Left renal pelvis (tissue), 4 donors: Measurements from ENCODE around the gene SETDB1. TPM values are rescaled to one million over a fixed set of nuclear protein-coding genes. Genes with fewer than 3 reads are reported as not detected.

Experiments used
- DNase-seq, 4 donors: peaks; one replicate each; pipeline ENCODE4 v3.0.0-alpha.2; 2013; ENCODE audit warnings: low read depth in 4 of 4, low spot score in 3 of 4
- polyA plus RNA-seq, 4 donors: library from polyadenylated mRNA; unstranded; fragments of 120-200 nt; gene quantifications; one replicate each; pipeline ENCODE4 v1.2.1, GENCODE V29; 2013; ENCODE audit not compliant: insufficient read length in 4 of 4

SETDB1 gene
- polyA plus RNA-seq, 4 donors: 62.7 to 88.8 (median 81.9) TPM

DNA sequence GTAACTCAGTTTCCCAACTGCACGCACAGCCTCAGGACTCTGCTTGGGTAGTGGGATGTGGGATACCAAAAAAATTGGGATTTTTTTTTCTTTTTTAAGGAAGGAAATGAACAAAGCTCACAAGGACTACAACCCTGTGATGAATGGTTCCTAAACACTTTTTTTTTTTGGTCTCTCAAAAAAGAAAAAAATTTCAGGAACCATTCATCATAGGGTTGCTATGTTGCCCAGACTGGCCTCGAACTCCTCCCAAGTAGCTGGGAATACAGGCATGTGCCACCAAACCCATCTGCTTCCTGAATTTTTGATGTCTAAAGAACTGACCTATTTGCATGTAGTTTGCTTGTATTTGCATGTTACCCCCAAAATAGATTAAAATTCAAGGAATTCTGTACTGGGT lies 73.8 kb downstream of the SETDB1 start:
- DNase-seq: no peak

DNA sequence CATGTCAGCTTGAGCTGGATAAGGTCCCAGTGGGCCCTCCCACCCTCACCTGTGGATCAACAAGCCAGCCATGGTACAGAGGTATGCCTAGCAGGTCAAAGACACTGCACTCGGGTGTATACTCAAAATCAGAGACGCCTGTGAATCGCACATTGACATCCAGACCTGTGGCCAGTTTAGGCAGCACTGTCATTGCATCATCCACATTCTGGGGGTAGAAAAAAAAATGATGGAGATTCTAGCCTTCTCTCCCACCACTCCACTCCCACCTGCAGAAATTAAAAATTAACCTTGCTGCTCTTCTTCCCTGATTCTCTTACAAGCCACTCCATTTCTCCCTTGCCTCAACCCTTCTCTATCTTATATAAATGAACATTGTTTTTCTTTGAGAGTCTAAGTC lies 74.2 kb downstream of the SETDB1 start:
- no peak for DNase-seq

- DNase-seq: no peak
These were observed 75.4 kb downstream of the SETDB1 start for GRCh38 chr1:151001602-151002001.

GRCh38 chr1:151002051-151002450 lies 75.9 kb downstream of the SETDB1 start:
- DNase-seq: no peak

- DNase-seq: no peak
These were observed 76.4 kb downstream of the SETDB1 start for GRCh38 chr1:151002611-151003010.

DNA sequence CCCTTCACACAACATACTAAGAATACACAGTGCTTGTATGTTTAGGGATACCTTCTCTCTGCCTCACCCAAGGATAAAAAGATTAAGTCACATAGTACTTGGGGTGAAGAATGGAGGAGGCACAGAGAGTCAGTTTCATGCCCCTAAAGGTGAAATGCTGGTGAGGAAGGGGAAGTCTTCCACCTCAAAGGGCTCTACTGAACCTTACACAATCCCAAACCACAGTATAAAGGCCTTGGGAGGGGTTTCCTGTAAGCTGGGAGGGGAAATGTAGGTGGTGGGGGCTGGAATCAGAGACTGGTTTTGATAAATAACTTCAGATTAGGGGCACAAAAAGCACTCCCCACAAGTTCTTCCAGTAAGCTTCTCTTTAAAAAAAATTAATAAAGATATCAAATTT lies 77.0 kb downstream of the SETDB1 start:
- no peak for DNase-seq

GRCh38 chr1:151005729-151006319 lies 79.7 kb downstream of the SETDB1 start:
- DNase-seq: no peak

GRCh38 chr1:151006327-151007052 lies 80.3 kb downstream of the SETDB1 start, which contains the start of gene MINDY1:
Gene MINDY1, minus strand, starts transcription at chr1:151006902. Its CDS starts 4,285 bp downstream, at chr1:151002617.
- DNase-seq: peak in 2 of 4 donors; percentile 70 to 75

DNA sequence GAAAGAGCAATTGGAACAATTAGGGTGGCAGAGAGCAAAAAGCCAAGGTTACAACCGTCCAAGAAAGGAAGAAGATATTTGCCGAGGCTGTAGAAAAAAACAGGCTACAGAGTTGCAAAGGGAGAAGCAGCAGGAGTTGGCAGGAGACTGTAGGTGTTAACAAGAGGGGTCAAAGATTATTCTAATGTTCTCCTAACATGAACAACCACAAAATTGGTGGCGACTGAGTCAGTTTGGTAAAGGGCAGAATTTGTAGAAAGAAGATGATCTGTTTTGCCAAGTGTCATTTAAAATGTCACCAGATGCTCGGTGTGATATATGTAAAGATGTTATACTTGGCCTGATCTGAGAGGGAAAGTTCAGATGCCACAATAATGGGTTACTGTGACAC lies 81.7 kb downstream of the SETDB1 start:
- DNase-seq: no peak

DNA sequence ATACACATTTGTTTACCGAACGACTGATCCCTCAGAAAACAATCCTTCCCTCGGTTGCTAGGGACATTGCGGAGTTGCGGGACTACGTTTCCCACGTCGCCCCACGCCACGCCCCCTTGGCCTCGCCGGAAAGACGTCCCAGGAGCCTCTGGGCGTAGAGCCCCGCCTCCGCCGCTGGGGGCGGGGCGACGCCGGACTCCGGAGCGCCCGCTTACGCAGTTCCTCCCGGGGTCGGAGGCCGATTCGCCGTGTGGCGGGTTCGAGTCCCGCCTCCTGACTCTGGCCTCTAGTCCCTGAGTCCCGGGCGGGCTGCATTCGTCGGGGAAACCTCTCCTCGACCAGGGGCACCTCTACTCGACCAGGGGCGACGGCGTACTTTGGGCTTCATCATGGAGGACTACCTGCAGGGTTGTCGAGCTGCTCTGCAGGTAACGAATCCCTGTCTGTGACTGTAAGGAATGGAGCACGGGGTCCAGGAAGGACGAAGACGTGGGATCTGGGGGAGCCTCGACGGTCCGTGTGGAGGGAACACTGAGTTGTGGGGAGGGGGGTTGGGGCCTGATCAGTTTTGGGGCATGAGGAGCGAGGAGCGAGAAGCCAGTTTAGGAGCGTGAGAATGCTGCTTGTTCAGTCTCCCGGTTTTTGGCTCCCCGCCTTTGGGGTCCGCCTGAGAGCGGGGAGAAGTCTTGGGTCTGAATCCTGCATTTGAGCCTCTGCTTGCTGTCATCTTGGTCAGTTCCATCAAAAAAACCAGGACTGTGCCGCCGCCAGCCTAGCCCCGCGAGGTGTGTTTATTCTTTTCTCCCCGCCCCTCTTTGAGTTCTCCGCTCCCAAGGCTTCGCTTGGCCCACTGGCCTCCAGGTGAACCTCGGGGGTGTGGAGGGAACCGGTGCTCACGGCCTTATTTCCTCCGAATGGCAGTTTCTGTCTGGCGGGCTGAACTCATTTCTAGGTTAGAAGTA lies 82.4 kb downstream of the SETDB1 start, which contains the start of gene PRUNE1:
PRUNE1 (plus strand) TSS at position 206 of the 962 bp plus-strand sequence; CDS start at position 390, 184 bp downstream.
- peak; percentile 92 to 95 (median 94) for DNase-seq

DNA sequence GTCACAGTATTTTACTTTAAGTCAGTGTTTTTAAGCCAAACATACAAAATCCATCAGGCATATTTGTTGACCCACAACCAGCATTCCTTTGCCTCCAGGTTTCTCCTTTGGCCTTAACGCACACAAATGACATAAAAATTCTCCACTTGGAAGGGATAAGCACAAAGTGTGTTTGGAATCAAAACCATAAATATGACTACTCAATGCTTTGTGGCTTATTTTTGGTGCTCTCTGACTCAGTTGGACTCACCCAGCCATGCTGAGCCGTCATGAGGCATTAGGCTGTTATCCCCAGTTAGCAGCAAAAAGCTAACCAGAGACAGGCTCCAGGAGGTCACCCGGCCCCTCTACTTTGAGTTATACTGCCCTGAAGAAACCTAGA lies 83.0 kb downstream of the SETDB1 start:
- no peak for DNase-seq

DNA sequence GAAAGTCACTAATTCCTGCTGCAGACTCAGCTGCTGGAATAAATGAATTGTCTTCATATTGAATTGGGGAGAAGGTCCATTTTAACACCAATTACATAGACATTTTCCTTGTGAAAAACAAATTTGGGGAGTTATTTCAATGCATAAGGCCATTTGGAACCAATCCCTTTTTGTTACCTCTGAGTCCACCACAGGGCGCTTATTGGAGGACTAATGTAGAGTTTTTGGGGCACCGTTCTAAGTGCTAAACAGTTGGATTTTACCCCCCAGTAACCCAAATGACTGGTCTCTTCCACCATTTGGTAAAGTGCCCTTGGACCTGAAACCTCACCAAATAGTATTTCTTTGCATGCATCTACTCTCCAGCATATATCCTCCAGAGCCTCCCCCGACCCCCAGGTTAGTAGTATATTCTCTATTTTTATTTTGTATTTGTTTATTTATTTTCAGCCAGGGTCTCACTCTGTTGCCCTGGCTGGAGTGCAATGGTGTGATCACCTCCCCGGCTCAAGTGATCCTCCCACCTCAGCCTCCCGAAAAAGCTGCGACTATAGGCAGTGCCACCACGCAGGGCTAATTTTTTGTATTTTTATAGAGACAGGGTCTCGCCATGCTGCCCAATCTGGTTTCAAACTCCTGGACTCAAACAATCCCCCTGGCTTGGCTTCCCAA lies 83.6 kb downstream of the SETDB1 start:
- DNase-seq: no peak

- no peak for DNase-seq
These were observed 84.2 kb downstream of the SETDB1 start for GRCh38 chr1:151010346-151010726.

DNA sequence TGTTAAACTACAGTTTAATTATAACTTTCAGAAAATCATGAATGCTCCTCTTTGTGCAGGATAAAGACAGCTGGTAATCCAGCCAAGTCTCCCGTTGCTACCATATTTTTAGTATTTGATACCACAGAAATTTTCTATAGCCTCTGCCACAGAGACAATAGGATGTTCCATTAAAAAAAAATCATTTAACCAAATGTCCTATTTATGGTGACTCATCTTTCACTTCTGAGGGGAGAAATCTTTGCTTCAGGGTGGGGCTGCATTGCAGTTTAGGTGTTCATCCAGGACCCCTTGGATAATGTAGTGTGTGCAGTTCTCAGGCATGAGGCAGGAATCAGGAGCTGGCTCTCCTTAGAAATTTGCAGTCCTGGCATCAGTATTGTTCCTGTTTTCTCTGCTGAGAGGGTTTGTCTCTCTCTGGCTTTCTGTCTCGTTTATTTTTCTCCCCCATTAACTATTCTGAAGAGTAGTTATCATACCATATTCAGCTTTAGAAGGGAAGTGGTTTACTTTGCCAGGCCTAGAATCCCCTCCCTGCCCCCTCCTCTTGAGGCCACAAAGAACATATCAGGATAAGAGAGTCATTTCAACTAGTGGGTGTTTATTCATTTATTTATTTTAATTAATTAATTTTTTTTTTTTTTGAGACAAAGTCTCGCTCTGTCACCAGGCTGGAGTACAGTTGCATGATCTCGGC lies 85.1 kb downstream of the SETDB1 start:
- no peak for DNase-seq

DNA sequence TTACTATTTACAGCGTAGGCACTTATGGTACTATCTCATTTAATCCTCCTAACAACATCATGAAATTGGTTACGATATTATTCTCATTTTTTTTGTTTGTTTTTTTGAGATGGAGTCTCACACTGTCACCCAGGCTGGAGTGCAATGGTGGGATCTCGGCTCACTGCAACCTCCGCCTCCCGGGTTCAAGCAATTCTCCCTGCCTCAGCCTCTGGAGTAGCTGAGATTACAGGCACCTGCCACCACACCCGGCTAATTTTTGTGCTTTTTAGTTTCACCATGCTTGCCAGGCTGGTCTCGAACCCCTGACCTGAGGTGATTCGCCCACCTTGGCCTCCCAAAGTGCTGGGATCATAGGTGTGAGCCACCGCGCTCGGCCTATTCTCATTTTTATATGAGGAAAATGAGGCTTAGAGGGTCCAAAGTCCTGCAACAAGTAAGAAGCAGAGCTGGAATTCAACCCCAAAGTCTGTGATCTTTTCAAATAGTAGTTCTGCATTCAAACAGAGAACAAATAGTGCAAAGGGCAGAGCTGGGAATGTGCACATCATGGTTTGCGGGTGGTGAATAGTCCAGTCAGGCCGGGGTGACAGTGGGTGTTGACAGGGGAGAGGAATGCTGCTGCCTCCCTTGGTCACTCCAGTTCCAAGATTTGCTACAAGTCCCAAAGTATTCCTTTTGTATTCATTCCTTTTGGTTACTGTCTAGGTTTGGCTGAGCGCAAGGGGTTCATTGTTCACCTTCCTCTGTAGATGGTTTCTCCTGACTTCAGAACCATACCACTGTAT lies 86.7 kb downstream of the SETDB1 start:
- no peak for DNase-seq

DNA sequence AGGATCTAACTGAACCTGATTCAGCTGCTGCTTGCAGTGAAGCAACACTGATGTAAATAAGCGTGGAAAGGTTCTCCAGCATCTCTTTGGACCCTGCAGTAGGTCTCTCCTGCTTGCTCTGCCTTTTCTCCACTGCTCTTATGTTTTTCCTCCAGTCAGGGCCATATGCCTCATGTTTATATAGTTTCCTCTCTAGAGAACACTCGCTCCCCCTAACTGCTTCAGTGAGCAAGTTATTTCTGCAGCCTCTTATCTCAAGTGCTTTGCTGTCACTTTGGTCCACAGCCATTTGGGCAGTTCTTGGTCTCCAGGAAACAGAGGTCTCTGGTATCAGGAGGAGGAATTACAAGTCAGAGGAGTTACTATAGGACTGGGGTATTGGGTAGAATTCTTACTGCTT lies 87.4 kb downstream of the SETDB1 start:
- DNase-seq: peak in 2 of 4 donors; percentile 46 to 62
